ENCODE results near the gene WWC1. TPM values are rescaled to one million over a fixed set of nuclear protein-coding genes. Genes with fewer than 3 reads are reported as not detected.
A peak's percentile ranks its signal among the peaks of the same experiment; 100 is the strongest.
"Not testable (repeated sequence)": the region's sequence is repeated elsewhere in the genome, so short reads cannot be mapped to it uniquely, and the experiment has no call there.

The WWC1 gene
- total RNA-seq, 1 experiment from 2014 or later = 13.2 TPM

GRCh38 chr5:168307925-168308584 lies 16.6 kb downstream of the WWC1 start:
- Histone ChIP-seq H3K36me3 (no peaks in the 10 kb centered on the region), H3K4me3 (no peak overlapping the region), H3K27me3 (replicated peaks) (no peaks in the 10 kb centered on the region), H3K9me3 (replicated peaks) (no peaks in the 10 kb centered on the region), H3K4me1 (replicated peaks) (peaks cover 12% of the 10 kb centered on the region), H3K27ac (no peak overlapping the region)
- no peak for DNase-seq (ENCODE audit: low read depth in 1 of 2, low spot score in 2 of 2)

GRCh38 chr5:168308976-168309598 lies 17.6 kb downstream of the WWC1 start:
- no peak for DNase-seq (ENCODE audit: low read depth in 1 of 2, low spot score in 2 of 2)
- no peak overlapping the region for H3K27ac ChIP-seq
- no peaks in the 10 kb centered on the region for H3K36me3 ChIP-seq
- H3K4me1 ChIP-seq (replicated peaks) = peaks cover 16% of the 10 kb centered on the region
- no peak overlapping the region for H3K4me3 ChIP-seq
- no peaks in the 10 kb centered on the region for H3K27me3 ChIP-seq (replicated peaks)
- no peaks in the 10 kb centered on the region for H3K9me3 ChIP-seq (replicated peaks)

DNA sequence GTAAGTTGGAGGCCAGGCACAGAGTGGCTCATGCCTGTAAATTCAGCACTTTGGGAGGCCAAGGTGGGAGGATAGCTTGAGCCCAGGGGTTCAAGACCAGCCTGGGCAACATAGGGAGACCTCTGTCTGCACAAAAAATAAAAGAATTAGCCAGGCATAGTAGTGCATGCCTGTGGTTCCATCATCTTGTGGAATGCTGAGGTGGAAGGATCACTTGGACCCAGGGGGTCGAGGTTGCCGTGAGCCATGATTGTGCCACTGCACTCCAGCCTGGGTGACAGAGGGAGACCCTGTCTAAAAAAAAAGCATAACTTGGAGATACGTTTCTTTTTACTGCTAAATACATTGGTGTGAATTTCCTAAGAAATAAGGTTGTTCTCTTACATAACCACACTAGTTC lies 19.1 kb downstream of the WWC1 start:
- not testable (repeated sequence) for H3K4me3 ChIP-seq; H3K27ac ChIP-seq; H3K9me3 ChIP-seq (replicated peaks); H3K27me3 ChIP-seq (replicated peaks); DNase-seq (ENCODE audit: low read depth in 1 of 2, low spot score in 2 of 2); H3K36me3 ChIP-seq
- peaks cover 31% of the 10 kb centered on the region for H3K4me1 ChIP-seq (replicated peaks)

DNA sequence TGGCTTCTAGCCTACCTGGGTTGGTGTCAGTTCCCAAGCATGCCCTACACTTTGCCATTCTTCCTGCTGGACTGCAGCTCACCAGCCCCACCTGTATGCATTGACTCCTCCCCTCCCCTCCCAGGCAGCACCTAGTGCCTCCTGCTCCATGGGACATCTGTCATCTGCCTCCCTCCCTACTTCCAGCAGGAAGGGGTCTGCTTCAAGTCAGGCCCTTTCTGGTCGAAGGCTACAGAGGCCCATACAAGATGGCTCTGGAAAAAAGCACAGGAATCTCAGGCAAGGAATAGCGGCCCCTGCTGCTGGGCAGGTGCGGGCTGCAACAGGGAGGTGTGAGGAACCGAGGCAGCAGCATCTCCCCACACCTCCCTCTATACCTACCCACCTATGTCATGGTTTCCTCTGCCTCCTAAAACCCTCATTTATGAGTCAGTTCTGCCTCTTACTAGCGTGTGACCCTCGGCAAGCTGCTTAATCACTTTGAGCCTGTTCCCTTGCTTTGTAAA lies 19.7 kb downstream of the WWC1 start:
- no peaks in the 10 kb centered on the region for H3K36me3 ChIP-seq
- H3K9me3 ChIP-seq (replicated peaks) = no peaks in the 10 kb centered on the region
- DNase-seq (ENCODE audit: low read depth in 1 of 2, low spot score in 2 of 2) = no peak

GRCh38 chr5:168312606-168313295 lies 21.3 kb downstream of the WWC1 start:
- DNase-seq (ENCODE audit: low read depth in 1 of 2, low spot score in 2 of 2) = no peak
- Histone ChIP-seq H3K4me1 (replicated peaks) (peaks cover 53% of the 10 kb centered on the region), H3K27ac (peak overlapping the region; percentile 54), H3K36me3 (no peaks in the 10 kb centered on the region), H3K4me3 (no peak overlapping the region), H3K9me3 (replicated peaks) (no peaks in the 10 kb centered on the region), H3K27me3 (replicated peaks) (no peaks in the 10 kb centered on the region)

More for the DNA sequence above, 19.7 kb downstream of the WWC1 start:
- no peaks in the 10 kb centered on the region for H3K27me3 ChIP-seq (replicated peaks)
- H3K4me3 ChIP-seq = no peak overlapping the region
- H3K4me1 ChIP-seq (replicated peaks) = peaks cover 37% of the 10 kb centered on the region
- H3K27ac ChIP-seq = no peak overlapping the region

DNA sequence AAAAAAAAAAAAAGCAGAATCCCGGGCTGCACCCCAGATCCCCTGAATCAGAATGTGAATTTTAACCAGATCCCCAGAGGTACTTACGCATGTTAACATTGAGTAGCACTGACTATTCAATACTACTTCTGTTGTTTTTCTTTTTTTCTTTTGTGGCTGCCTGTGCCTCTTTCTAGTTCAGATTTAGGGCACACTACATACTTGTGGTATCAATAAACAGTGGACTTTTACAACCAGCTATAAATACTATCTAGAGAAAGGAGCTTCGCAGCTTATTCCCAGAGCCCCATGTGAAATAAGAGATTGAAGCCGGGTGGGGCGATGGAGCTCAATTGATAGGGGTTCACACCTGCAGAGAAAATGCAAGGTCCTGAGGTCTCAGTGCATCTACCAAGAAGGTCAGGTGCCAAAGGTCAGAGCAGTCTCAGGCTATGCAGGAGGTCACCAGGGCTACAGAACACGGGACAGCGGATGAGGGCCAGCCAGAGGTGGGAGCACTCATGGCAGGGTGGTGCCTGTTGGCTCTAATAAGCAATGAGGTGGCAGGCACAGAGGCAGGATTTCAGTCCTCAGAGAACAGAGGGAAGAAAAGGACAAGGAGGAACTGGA lies 22.3 kb downstream of the WWC1 start:
- DNase-seq (ENCODE audit: low read depth in 1 of 2, low spot score in 2 of 2) = no peak
- peak overlapping the region; percentile 82 for H3K27ac ChIP-seq
- no peaks in the 10 kb centered on the region for H3K27me3 ChIP-seq (replicated peaks)
- H3K4me1 ChIP-seq (replicated peaks) = peaks cover 62% of the 10 kb centered on the region
- no peaks in the 10 kb centered on the region for H3K36me3 ChIP-seq
- H3K4me3 ChIP-seq = no peak overlapping the region
- H3K9me3 ChIP-seq (replicated peaks) = no peaks in the 10 kb centered on the region

GRCh38 chr5:168314735-168315411 lies 23.4 kb downstream of the WWC1 start:
- peaks cover 62% of the 10 kb centered on the region for H3K4me1 ChIP-seq (replicated peaks)
- H3K4me3 ChIP-seq = no peak overlapping the region
- H3K36me3 ChIP-seq = no peaks in the 10 kb centered on the region
- no peaks in the 10 kb centered on the region for H3K9me3 ChIP-seq (replicated peaks)
- DNase-seq (ENCODE audit: low read depth in 1 of 2, low spot score in 2 of 2) = peak; percentile 92 to 94
- no peaks in the 10 kb centered on the region for H3K27me3 ChIP-seq (replicated peaks)
- H3K27ac ChIP-seq = peak overlapping the region; percentile 82

GRCh38 chr5:168315416-168316138 lies 24.1 kb downstream of the WWC1 start:
- no peaks in the 10 kb centered on the region for H3K36me3 ChIP-seq
- peak overlapping the region; percentile 82 for H3K27ac ChIP-seq
- no peak overlapping the region for H3K4me3 ChIP-seq
- H3K27me3 ChIP-seq (replicated peaks) = no peaks in the 10 kb centered on the region
- H3K4me1 ChIP-seq (replicated peaks) = peaks cover 62% of the 10 kb centered on the region
- no peaks in the 10 kb centered on the region for H3K9me3 ChIP-seq (replicated peaks)
- DNase-seq (ENCODE audit: low read depth in 1 of 2, low spot score in 2 of 2) = peak in 1 of 2 experiments; percentile 20

DNA sequence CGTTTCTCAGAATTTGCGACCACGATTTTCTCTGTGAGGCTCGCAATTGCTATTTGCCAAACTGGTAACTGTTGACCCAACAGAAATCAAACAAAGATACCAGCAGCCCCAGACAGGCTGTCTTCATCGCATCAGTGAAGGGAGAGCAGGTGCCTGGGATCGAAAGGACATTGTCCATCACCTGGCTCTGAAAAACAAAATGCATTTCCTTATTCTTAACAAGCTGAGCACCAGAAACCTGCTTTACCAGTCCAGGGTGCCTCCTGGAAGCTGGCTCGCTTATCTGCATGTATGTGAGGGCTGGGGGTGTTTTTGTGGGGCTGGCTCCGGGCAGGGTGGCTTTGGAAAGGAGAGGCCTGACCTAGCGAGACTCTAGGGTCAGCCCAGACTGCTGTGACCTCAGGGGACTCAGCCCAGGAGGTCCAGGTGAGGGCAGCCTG lies 24.7 kb downstream of the WWC1 start:
- Histone ChIP-seq H3K4me1 (replicated peaks) (peaks cover 62% of the 10 kb centered on the region), H3K4me3 (no peak overlapping the region), H3K27me3 (replicated peaks) (no peaks in the 10 kb centered on the region), H3K36me3 (no peaks in the 10 kb centered on the region), H3K9me3 (replicated peaks) (no peaks in the 10 kb centered on the region), H3K27ac (peak overlapping the region; percentile 90)
- DNase-seq (ENCODE audit: low read depth in 1 of 2, low spot score in 2 of 2) = no peak

GRCh38 chr5:168317096-168317520 lies 25.7 kb downstream of the WWC1 start:
- Histone ChIP-seq H3K4me3 (no peak overlapping the region), H3K9me3 (replicated peaks) (no peaks in the 10 kb centered on the region), H3K36me3 (no peaks in the 10 kb centered on the region), H3K4me1 (replicated peaks) (peaks cover 62% of the 10 kb centered on the region), H3K27me3 (replicated peaks) (no peaks in the 10 kb centered on the region), H3K27ac (peak overlapping the region; percentile 90)
- no peak for DNase-seq (ENCODE audit: low read depth in 1 of 2, low spot score in 2 of 2)

DNA sequence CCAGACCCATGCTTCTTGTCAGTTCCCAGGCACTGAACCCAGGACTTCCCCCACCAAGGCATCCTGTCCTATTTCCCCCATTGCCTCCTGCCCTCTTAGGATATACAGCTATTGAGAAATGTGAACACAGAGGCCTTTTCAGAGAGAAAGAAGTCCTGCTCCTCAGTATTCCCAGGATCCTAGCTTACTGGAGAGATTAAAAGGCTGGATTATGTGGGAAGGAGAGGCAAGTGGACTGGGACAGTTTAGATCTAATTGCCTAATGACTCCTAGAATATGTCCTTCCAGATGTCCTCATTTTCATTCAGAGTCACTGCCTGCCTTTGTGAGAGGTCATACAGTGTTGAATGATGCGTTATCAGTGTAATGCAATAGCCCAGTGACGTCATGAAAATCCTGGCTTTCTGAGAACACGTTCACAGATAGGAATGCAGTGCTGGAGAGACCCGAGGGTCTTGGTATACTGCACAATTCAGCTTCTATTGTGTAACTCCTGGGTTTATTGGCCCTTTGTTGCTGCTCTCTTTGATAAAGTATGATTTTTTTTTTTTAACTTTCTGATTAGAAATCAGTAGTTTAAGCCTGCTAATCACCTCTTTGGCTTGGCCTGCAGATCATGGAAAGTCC lies 26.2 kb downstream of the WWC1 start:
- H3K27me3 ChIP-seq (replicated peaks) = no peaks in the 10 kb centered on the region
- H3K9me3 ChIP-seq (replicated peaks) = no peaks in the 10 kb centered on the region
- H3K36me3 ChIP-seq = no peaks in the 10 kb centered on the region
- peak overlapping the region; percentile 90 for H3K27ac ChIP-seq
- H3K4me1 ChIP-seq (replicated peaks) = peaks cover 60% of the 10 kb centered on the region
- peak; percentile 94 for DNase-seq (ENCODE audit: low read depth in 1 of 2, low spot score in 2 of 2)
- H3K4me3 ChIP-seq = no peak overlapping the region

DNA sequence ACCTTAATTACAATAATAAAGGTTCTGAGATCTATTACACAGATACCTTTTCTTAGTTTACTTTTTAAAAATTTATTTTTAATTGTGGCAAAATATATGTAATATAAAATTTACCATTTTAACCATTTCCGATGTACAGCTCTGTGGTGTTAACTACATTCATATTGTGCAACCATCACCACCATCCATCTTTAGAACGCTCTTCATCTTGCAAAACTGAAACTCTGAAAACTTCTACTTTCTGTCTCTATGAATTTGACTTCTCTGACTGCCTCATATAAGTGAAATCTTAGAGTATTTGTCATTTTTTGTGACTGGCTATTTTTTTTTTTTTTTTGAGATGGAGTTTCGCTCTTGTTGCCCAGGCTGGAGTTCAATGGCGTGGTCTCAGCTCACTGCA lies 26.8 kb downstream of the WWC1 start:
- Histone ChIP-seq H3K9me3 (replicated peaks) (no peaks in the 10 kb centered on the region), H3K27me3 (replicated peaks) (no peaks in the 10 kb centered on the region), H3K36me3 (no peaks in the 10 kb centered on the region), H3K4me1 (replicated peaks) (peaks cover 54% of the 10 kb centered on the region), H3K27ac (peak overlapping the region; percentile 90), H3K4me3 (no peak overlapping the region)
- no peak for DNase-seq (ENCODE audit: low read depth in 1 of 2, low spot score in 2 of 2)
